ENCODE measurements around the gene ZNF26. TPM values are rescaled to one million over a fixed set of nuclear protein-coding genes. Genes with fewer than 3 reads are reported as not detected.
A peak's percentile ranks its signal among the peaks of the same experiment; 100 is the strongest.

Gene ZNF26
- total RNA-seq, 6 experiments from 2014 or later, result 3.2 to 14.9 (median 3.9) TPM

- H3K9me3 ChIP-seq, result peaks cover 0 to 13% (median 4%) of the 10 kb centered on the region in 4 donors
- no peak for DNase-seq
- TF ChIP-seq CTCF (IDR thresholded peaks at IDR 0.05), result no peak
- no peak for TF ChIP-seq POLR2A (IDR thresholded peaks at IDR 0.05)
- WGBS (ENCODE audit: insufficient coverage, low coverage, low lambda C conversion rate, missing lambda C conversion rate), result 88% methylated on average over 2 of the region's 2 CpGs
- intact Hi-C loops (cut with DNase I), result no loop called here
- no peaks in the 10 kb centered on the region for H3K4me1 ChIP-seq
- ATAC-seq, result no peak
- H3K4me3 ChIP-seq, result no peak overlapping the region
- H3K36me3 ChIP-seq, result no peaks in the 10 kb centered on the region
- no peak overlapping the region for H3K27ac ChIP-seq
- no peaks in the 10 kb centered on the region for H3K27me3 ChIP-seq
Measured at GRCh38 chr12:133023566-133023965, 37.4 kb downstream of the ZNF26 start.

DNA sequence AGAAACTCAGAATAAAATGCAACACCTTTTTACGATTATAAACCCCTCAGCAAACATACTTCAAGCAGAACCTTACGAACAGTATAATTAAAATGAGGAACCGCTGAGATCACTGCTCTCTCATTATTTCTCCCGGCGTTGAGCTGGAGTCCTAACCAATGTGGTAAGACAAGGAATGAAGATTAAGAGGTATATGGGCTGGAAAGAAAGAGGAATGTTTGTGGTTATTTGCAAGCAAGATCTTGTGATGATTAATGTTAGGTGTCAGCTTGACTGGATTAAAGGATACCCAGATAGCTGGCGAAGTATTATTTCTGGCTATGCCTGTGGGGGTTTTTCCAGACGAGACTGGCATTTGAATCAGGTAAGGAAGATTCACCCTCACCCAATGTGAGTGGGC is 40.8 kb downstream of the ZNF26 start:
- Histone ChIP-seq H3K27ac (no peak overlapping the region), H3K4me1 (no peaks in the 10 kb centered on the region), H3K27me3 (no peaks in the 10 kb centered on the region), H3K4me3 (no peak overlapping the region), H3K9me3 (peaks cover 0 to 6% (median 0%) of the 10 kb centered on the region in 4 donors), H3K36me3 (no peaks in the 10 kb centered on the region)
- TF ChIP-seq POLR2A (IDR thresholded peaks at IDR 0.05) (no peak), CTCF (IDR thresholded peaks at IDR 0.05) (no peak)
- DNase-seq (no peak), ATAC-seq (no peak)
- WGBS (ENCODE audit: insufficient coverage, low coverage, low lambda C conversion rate, missing lambda C conversion rate), result 92% methylated on average over 5 of the region's 7 CpGs
- intact Hi-C loops (cut with DNase I), result no loop called here

DNA sequence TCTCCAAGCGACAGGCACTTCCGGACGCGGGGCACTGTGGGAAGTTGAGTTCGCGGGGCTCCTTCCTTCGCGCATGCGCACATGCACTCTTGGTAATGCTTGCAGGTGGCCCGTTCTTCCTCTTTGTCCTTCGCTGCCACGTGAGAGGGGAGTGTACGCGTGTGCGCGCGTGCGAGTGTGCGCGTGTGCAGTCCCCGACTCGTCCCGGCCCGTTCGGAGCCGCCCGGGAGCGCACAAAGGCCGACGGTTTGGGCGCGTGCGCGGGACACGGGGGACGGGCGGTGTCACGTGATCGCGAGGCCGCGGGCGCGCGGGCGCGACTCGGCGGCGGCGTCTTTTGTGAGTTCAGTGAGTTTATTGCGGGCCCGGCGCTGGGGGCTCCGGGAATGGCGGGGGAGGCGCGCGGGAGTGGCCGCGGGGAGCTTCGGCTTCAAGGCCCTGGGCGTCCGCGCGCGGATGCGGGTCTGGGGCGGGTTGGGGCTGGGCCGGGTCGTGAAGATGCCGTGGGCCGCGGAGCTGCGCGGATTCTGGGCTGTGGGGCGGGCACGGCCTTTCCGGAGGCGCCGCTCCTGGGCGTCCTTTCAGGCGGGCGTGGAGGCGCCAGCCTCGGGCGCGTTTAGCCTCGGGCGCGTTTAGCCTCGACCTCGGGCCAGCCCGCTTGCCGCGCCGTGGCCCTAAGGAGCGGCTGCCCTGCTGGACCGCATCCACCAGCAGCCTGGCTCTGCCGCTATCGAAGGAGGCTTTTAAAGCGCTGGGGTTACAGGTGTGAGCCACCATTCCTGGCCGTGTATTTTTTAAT is 51.2 kb downstream of the ZNF26 start, which contains the start of gene ZNF84:
Gene ZNF84, plus strand, starts transcription at position 303 of the 799 bp plus-strand sequence. CDS start 3,959 bp downstream, outside the sequence.
- intact Hi-C loops (cut with DNase I), result no loop called here
- no peaks in the 10 kb centered on the region for H3K27me3 ChIP-seq
- H3K36me3 ChIP-seq, result peaks cover 0 to 17% (median 6%) of the 10 kb centered on the region in 4 donors
- DNase-seq (peak; percentile 97 to 99 (median 99)), ATAC-seq (peak; percentile 97 to 99 (median 98))
- TF ChIP-seq CTCF (IDR thresholded peaks at IDR 0.05) (no peak), POLR2A (IDR thresholded peaks at IDR 0.05) (peak; percentile 70)
- peak within 1 kb of the TSS; percentile 72 to 93 (median 88) for H3K4me3 ChIP-seq
- peaks cover 0 to 6% (median 2%) of the 10 kb centered on the region in 4 donors for H3K4me1 ChIP-seq
- peaks cover 2 to 38% (median 15%) of the 10 kb centered on the region in 4 donors for H3K9me3 ChIP-seq
- 0% methylated on average over 32 of the region's 103 CpGs for WGBS (ENCODE audit: insufficient coverage, low coverage, low lambda C conversion rate, missing lambda C conversion rate)
- H3K27ac ChIP-seq, result peak within 1 kb of the TSS; percentile 82 to 93 (median 90)

GRCh38 chr12:133038118-133038709 is 52.0 kb downstream of the ZNF26 start:
- Histone ChIP-seq H3K27ac (peak overlapping the region in 2 of 3 donors; percentile 90 to 93), H3K4me1 (peaks cover 0 to 6% (median 2%) of the 10 kb centered on the region in 4 donors), H3K27me3 (no peaks in the 10 kb centered on the region), H3K36me3 (peaks cover 0 to 25% (median 9%) of the 10 kb centered on the region in 4 donors), H3K9me3 (peaks cover 3 to 46% (median 22%) of the 10 kb centered on the region in 4 donors), H3K4me3 (peak overlapping the region; percentile 72 to 93 (median 88))
- TF ChIP-seq CTCF (IDR thresholded peaks at IDR 0.05) (no peak), POLR2A (IDR thresholded peaks at IDR 0.05) (no peak)
- intact Hi-C loops (cut with DNase I), result no loop called here
- no peak for ATAC-seq
- 42% methylated on average over 4 of the region's 4 CpGs for WGBS (ENCODE audit: insufficient coverage, low coverage, low lambda C conversion rate, missing lambda C conversion rate)
- DNase-seq, result no peak
